ENCODE data around the gene CDK19.

The CDK19 gene

DNA sequence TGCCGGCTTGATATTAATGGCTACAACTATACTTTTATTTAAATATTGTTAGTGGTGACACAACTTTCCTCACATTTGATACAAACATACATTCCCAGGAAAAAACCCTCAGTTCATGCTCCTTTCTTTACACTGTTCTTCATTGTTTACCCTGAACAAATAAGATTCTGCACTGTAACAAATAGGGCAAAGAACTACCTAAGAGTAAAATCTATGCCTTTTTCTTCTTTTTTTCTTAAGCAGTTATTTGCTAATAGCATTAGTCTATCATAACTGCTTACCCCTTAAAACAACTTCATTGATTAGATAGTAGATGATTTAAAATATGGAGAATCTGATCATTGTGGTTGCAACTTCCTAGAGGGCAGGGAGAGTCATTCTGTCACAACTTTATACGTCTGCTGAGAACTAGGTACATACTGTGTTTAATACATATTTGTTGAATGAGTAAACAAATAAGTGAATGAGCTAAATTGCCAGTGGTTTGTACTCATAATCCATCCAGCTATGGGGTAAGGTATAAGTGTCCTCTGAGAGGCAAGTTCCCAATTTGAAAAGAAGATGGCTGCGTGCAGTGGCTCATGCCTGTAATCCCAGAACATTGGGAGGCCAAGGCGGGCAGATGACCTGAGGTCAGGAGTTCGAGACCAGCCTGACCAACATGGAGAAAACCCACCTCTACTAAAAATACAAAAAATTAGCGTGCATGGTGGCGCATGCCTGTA lies 161.0 kb downstream of the CDK19 start:
- Histone ChIP-seq H3K4me2 (no peak overlapping the region), H3K9ac (no peak overlapping the region), H3K4me1 (no peaks in the 10 kb centered on the region), H3K4me3 (no peak overlapping the region), H3K36me3 (peaks cover 38% of the 10 kb centered on the region), H3K27ac (no peak overlapping the region), H4K20me1 (no peaks in the 10 kb centered on the region), H3K9me3 (no peaks in the 10 kb centered on the region), H3K27me3 (no peaks in the 10 kb centered on the region)
- TF ChIP-seq Cebpa-rat (IDR thresholded peaks at IDR 0.05): no peak

DNA sequence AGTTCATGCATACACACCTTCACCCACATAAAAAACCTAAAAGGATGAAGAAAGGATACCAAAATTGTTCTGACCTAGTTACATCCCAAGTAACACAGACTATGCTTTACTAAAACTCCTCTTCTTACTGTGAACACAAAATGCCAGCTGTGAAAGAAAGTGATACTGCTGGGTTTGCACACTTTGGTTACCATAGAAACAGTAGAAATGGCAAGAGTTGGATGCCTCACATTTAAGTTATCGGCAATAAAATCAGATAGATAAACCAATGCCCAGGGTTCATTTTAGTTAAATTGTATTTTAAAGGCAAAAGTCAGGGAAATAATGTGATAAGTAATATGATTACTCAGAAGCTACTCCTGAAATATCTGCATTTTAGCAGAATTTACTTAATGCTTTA lies 161.9 kb downstream of the CDK19 start:
- H3K9me3 ChIP-seq: no peaks in the 10 kb centered on the region
- no peaks in the 10 kb centered on the region for H3K4me1 ChIP-seq
- no peaks in the 10 kb centered on the region for H4K20me1 ChIP-seq
- H3K27me3 ChIP-seq: no peaks in the 10 kb centered on the region
- H3K36me3 ChIP-seq: peaks cover 42% of the 10 kb centered on the region
- H3K27ac ChIP-seq: no peak overlapping the region
- H3K4me3 ChIP-seq: no peak overlapping the region
- H3K4me2 ChIP-seq: no peak overlapping the region
- no peak for TF ChIP-seq Cebpa-rat (IDR thresholded peaks at IDR 0.05)
- H3K9ac ChIP-seq: no peak overlapping the region

DNA sequence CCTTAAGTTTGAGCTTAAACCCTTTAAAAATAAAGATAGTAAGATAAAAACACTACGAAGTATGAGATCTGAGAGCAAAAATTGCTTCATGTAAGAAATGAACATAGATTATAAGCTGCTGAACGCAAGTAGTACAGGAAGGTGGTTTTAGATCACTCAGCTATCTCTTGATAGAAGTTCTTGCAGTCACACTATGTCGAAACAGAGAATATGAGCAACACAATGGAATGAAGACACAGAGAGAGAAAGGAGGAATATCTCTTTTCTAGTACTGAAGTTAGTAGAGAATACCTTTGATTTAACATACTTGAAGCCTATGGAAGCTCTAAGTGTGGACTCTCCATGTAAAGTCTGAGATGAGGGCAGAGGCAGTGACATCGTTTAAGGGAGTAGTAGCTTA lies 162.7 kb downstream of the CDK19 start:
- H3K9ac ChIP-seq: no peak overlapping the region
- H3K27me3 ChIP-seq: no peaks in the 10 kb centered on the region
- no peaks in the 10 kb centered on the region for H3K4me1 ChIP-seq
- no peak overlapping the region for H3K4me3 ChIP-seq
- H4K20me1 ChIP-seq: no peaks in the 10 kb centered on the region
- no peak overlapping the region for H3K4me2 ChIP-seq
- no peaks in the 10 kb centered on the region for H3K9me3 ChIP-seq
- no peak overlapping the region for H3K27ac ChIP-seq
- H3K36me3 ChIP-seq: peaks cover 34% of the 10 kb centered on the region
- no peak for TF ChIP-seq Cebpa-rat (IDR thresholded peaks at IDR 0.05)

DNA sequence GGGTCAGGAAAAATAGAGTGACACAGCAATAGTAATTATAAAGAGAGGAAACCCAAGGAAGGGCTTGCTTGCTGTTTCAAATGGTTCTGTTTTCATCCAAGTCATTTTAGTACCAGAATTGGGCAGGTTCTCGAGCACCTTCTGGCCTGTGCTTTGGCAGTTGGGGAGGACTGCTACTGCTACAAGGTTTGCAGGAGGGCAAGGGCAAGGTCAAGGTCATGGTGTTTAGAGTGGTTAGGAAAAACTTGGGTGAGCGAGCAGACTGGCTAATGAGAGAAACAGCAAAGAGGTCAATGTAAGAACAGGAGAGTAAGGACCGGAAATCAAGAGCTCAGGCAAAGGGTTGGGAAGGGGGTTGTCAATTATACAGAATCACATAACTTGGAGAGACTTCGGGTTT lies 164.5 kb downstream of the CDK19 start:
- Histone ChIP-seq H3K9me3 (peaks cover 13% of the 10 kb centered on the region), H4K20me1 (no peaks in the 10 kb centered on the region), H3K9ac (no peak overlapping the region), H3K36me3 (peaks cover 47% of the 10 kb centered on the region), H3K4me1 (no peaks in the 10 kb centered on the region), H3K27me3 (no peaks in the 10 kb centered on the region), H3K4me3 (no peak overlapping the region), H3K27ac (no peak overlapping the region), H3K4me2 (no peak overlapping the region)
- TF ChIP-seq Cebpa-rat (IDR thresholded peaks at IDR 0.05): no peak

DNA sequence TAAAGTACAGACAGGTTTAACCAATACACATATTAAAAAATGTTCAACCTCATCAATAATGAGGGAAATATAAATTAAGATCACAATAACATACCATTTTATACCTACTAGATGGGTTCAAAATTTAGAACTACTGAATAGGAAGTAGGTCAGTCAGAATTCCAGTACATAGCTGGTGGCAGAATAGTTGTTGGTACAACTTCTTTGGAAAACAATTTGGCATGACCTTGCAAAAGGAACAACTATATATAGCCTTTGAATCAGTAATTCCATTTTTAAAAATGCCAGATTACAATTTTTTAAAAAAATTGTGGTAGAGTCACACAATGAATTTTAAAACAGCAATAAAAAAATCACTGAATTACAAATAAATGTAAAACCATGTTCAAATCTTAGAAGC lies 165.6 kb downstream of the CDK19 start:
- no peaks in the 10 kb centered on the region for H3K4me1 ChIP-seq
- TF ChIP-seq Cebpa-rat (IDR thresholded peaks at IDR 0.05): no peak
- no peak overlapping the region for H3K27ac ChIP-seq
- H3K4me2 ChIP-seq: no peak overlapping the region
- no peaks in the 10 kb centered on the region for H4K20me1 ChIP-seq
- no peak overlapping the region for H3K4me3 ChIP-seq
- peaks cover 17% of the 10 kb centered on the region for H3K9me3 ChIP-seq
- H3K36me3 ChIP-seq: peaks cover 47% of the 10 kb centered on the region
- no peak overlapping the region for H3K9ac ChIP-seq
- no peaks in the 10 kb centered on the region for H3K27me3 ChIP-seq

DNA sequence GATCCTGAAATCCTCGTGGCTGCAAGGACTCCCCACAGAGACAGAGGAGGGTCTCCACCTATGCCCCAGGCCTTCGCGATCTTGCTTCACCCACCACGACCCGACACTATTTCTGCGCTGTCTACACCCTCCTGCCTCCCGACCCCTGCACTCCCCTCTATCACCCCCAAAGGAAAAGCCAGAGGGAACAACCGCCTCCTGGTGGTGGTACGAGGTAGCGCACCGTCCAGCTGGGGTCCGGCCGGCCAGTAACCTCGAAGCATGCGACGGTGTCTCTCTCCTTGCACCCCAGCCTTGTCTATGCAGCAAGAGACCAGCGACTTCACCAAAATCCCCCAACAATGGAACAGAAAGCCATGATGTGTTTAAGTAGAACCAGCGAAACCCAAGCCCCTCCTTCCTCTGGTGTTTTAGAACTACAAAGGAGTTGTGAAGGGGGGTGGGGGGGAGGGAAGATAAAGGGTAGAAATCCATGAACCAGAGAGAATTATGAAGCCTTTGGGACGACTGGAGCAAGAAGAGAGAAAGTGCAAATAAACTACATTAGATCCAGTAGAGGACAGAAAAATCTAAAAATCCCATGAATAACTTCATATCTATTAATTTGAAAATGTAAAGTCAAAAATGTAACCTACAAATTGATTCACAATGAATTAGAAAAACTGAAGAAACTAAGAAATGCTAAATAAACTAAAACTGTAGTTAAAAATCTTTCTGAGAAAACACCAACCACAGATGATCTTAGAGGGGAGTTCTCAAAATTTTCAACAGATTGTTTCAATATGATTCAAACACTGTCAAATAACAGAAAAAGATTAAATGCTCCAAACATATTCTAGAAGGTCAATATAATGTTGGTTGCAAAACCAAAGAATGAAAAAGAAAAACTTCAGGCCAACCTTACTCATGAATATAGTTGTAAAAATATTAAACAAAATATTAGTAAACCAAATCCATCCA lies 168.0 kb downstream of the CDK19 start:
- Histone ChIP-seq H3K4me2 (no peak overlapping the region), H3K4me3 (no peak overlapping the region)

DNA sequence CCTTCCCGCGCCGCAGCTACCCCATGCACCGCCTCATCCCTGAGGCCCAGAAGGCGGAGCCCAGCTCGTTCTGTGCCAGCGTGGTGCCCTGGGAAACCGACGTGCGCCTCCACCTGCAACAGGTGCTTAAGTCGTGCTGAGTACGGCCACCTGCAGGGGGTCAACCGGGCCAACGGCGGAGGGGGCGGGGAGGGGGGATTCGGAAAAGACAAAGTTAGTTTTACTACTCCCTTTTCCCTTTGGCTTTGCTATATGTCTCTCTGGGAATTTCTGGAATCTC lies 168.9 kb downstream of the CDK19 start:
- peaks cover 17% of the 10 kb centered on the region for H3K9me3 ChIP-seq
- H3K4me1 ChIP-seq: no peaks in the 10 kb centered on the region
- no peaks in the 10 kb centered on the region for H4K20me1 ChIP-seq
- H3K27ac ChIP-seq: no peak overlapping the region
- H3K27me3 ChIP-seq: no peaks in the 10 kb centered on the region
- peaks cover 39% of the 10 kb centered on the region for H3K36me3 ChIP-seq
- H3K4me3 ChIP-seq: no peak overlapping the region
- H3K4me2 ChIP-seq: no peak overlapping the region
- no peak overlapping the region for H3K9ac ChIP-seq
- TF ChIP-seq Cebpa-rat (IDR thresholded peaks at IDR 0.05): no peak

More for the DNA sequence above, 168.0 kb downstream of the CDK19 start:
- Histone ChIP-seq H3K4me1 (no peaks in the 10 kb centered on the region), H3K36me3 (peaks cover 40% of the 10 kb centered on the region), H4K20me1 (no peaks in the 10 kb centered on the region), H3K27me3 (no peaks in the 10 kb centered on the region), H3K27ac (no peak overlapping the region), H3K9ac (no peak overlapping the region), H3K9me3 (peaks cover 17% of the 10 kb centered on the region)
- no peak for TF ChIP-seq Cebpa-rat (IDR thresholded peaks at IDR 0.05)

DNA sequence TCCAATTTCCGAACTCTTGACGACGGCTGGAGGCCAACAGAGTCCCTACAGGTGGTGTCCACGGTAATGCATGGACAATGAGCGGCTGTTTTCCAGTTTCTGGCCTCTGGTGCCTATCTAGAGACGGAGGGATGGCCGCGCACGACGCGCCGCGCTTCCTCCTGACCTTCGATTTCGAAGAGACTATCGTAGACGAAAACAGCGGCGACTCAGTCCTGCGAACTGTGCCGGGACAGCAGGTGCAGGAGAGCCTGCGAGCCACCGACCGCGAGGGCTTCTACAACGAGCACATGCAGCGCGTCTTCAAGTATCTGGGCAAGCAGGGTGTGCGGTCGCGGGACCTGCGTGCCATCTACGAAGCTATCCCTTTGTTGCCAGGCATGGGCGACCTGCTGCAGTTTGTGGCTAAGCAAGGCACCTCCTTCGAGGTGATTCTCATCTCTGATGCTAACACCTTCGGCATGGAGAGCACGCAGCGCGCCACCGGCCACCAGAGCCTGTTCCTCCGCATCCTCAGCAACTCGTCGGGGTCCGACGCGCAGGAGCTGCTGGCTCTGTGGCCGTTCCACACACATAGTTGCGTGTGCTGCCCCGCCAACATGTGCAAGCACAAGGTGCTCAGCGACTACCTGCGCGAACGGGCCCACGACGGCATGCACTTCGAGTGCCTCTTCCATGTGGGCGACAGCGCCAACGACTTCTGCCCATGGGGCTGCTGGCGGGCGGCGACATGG lies 169.4 kb downstream of the CDK19 start:
- no peaks in the 10 kb centered on the region for H4K20me1 ChIP-seq
- H3K27ac ChIP-seq: no peak overlapping the region
- no peak for TF ChIP-seq Cebpa-rat (IDR thresholded peaks at IDR 0.05)
- no peak overlapping the region for H3K4me3 ChIP-seq
- H3K36me3 ChIP-seq: peaks cover 43% of the 10 kb centered on the region
- H3K4me1 ChIP-seq: no peaks in the 10 kb centered on the region
- H3K9ac ChIP-seq: no peak overlapping the region
- H3K27me3 ChIP-seq: no peaks in the 10 kb centered on the region
- no peak overlapping the region for H3K4me2 ChIP-seq
- peaks cover 17% of the 10 kb centered on the region for H3K9me3 ChIP-seq

DNA sequence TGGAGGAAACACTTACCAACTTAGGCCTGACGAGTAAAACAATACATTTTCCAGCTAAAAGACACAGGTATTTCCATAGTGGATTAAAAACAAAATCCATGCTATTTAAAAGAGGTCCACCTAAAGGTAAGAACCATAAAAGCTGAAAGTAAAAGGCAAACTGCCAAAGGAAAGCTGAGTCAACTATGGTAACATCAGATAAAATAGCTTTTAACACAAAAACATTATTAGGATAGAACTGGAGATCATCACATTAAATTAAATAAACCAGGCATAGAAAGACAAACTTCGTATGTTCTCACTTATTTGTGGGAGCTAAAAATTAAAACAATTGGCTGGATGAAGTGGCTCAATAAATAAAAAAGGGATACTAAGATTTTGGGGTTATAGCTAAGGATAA lies 172.1 kb downstream of the CDK19 start:
- H3K4me3 ChIP-seq: no peak overlapping the region
- H3K27ac ChIP-seq: no peak overlapping the region
- no peak overlapping the region for H3K4me2 ChIP-seq
- no peak overlapping the region for H3K9ac ChIP-seq
- H3K9me3 ChIP-seq: peaks cover 17% of the 10 kb centered on the region
- H3K4me1 ChIP-seq: no peaks in the 10 kb centered on the region
- H4K20me1 ChIP-seq: no peaks in the 10 kb centered on the region
- H3K27me3 ChIP-seq: no peaks in the 10 kb centered on the region
- peaks cover 47% of the 10 kb centered on the region for H3K36me3 ChIP-seq
- TF ChIP-seq Cebpa-rat (IDR thresholded peaks at IDR 0.05): no peak

DNA sequence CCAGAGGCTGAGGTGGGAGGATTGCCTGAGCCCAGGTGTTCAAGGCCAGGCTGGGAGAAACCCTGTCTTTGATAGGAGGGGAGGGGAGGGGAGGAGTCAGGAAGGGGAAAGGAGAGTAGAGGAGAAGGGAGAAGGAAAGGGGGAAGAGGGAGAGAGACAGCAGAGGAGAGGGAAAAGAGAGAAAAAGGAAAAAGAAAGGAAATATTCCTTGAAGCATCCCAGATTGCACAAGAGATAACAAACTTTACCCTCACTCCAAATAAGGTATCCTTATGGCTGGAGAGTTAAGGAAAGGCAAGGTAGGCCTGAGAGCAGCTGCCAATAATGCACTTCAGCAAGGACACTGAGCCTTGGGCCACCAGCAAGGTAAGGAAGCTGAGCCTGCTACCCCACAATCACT lies 172.6 kb downstream of the CDK19 start:
- no peak overlapping the region for H3K4me2 ChIP-seq
- H3K9me3 ChIP-seq: peaks cover 17% of the 10 kb centered on the region
- no peak overlapping the region for H3K27ac ChIP-seq
- no peak for TF ChIP-seq Cebpa-rat (IDR thresholded peaks at IDR 0.05)
- H3K4me1 ChIP-seq: no peaks in the 10 kb centered on the region
- H3K4me3 ChIP-seq: no peak overlapping the region
- no peaks in the 10 kb centered on the region for H4K20me1 ChIP-seq
- no peak overlapping the region for H3K9ac ChIP-seq
- peaks cover 51% of the 10 kb centered on the region for H3K36me3 ChIP-seq
- H3K27me3 ChIP-seq: no peaks in the 10 kb centered on the region
